Esophagus muscularis mucosa (tissue), 4 donors: ENCODE results near the gene PGF.

Experiments used
- EP300 ChIP-seq: sonication (generic); formaldehyde crosslinking; IDR thresholded peaks from one replicate; pipeline ENCODE4 v1.6.1; 2017; ENCODE audit warnings: antibody characterized with exemption
- POLR2A ChIP-seq: fragments of 450-650 bp; IDR thresholded peaks from one replicate; pipeline ENCODE4 v1.6.1; 2017; ENCODE audit warnings: antibody characterized with exemption, moderate library complexity, mild to moderate bottlenecking, low read depth
- POLR2AphosphoS5 ChIP-seq, 2 donors: sonication (generic); formaldehyde crosslinking; IDR thresholded peaks; one replicate each; pipeline ENCODE4 v1.6.1; 2017; ENCODE audit warnings: antibody characterized with exemption in 2 of 2
- TF ChIP-seq, protein P1 (sequence below), 3 experiments: fragments of 200-600 bp in 2 of 3; fragments of 450-650 bp in 1 of 3; sonication (generic) in 2 of 3; IDR thresholded peaks; one replicate each; pipeline ENCODE4 v1.5.1; 2017 to 2019; ENCODE audit warnings: antibody characterized with exemption in 3 of 3, mild to moderate bottlenecking in 2 of 3, moderate library complexity in 1 of 3

- TF ChIP-seq, protein P1, sequence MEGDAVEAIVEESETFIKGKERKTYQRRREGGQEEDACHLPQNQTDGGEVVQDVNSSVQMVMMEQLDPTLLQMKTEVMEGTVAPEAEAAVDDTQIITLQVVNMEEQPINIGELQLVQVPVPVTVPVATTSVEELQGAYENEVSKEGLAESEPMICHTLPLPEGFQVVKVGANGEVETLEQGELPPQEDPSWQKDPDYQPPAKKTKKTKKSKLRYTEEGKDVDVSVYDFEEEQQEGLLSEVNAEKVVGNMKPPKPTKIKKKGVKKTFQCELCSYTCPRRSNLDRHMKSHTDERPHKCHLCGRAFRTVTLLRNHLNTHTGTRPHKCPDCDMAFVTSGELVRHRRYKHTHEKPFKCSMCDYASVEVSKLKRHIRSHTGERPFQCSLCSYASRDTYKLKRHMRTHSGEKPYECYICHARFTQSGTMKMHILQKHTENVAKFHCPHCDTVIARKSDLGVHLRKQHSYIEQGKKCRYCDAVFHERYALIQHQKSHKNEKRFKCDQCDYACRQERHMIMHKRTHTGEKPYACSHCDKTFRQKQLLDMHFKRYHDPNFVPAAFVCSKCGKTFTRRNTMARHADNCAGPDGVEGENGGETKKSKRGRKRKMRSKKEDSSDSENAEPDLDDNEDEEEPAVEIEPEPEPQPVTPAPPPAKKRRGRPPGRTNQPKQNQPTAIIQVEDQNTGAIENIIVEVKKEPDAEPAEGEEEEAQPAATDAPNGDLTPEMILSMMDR (IDR thresholded peaks at IDR 0.05), result no peak
- no peak for TF ChIP-seq POLR2A
- no peak for TF ChIP-seq POLR2AphosphoS5 (IDR thresholded peaks at IDR 0.05)
- TF ChIP-seq EP300, result no peak
These were observed 40.0 kb downstream of the PGF start for GRCh38 chr14:74915426-74915825.
